Activated gamma-delta T cell treated with Interleukin-2 at 50 U/mL for 16 hours (primary cell): ENCODE measurements around the gene CCT6A.
"Not testable (repeated sequence)": the region's sequence is repeated elsewhere in the genome, so short reads cannot be mapped to it uniquely, and the experiment has no call there.

ENCODE experiments used
- DNase-seq: peaks from one replicate; pipeline ENCODE4 v3.0.0-alpha.2; 2020

Gene CCT6A, protein sequence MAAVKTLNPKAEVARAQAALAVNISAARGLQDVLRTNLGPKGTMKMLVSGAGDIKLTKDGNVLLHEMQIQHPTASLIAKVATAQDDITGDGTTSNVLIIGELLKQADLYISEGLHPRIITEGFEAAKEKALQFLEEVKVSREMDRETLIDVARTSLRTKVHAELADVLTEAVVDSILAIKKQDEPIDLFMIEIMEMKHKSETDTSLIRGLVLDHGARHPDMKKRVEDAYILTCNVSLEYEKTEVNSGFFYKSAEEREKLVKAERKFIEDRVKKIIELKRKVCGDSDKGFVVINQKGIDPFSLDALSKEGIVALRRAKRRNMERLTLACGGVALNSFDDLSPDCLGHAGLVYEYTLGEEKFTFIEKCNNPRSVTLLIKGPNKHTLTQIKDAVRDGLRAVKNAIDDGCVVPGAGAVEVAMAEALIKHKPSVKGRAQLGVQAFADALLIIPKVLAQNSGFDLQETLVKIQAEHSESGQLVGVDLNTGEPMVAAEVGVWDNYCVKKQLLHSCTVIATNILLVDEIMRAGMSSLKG

DNA sequence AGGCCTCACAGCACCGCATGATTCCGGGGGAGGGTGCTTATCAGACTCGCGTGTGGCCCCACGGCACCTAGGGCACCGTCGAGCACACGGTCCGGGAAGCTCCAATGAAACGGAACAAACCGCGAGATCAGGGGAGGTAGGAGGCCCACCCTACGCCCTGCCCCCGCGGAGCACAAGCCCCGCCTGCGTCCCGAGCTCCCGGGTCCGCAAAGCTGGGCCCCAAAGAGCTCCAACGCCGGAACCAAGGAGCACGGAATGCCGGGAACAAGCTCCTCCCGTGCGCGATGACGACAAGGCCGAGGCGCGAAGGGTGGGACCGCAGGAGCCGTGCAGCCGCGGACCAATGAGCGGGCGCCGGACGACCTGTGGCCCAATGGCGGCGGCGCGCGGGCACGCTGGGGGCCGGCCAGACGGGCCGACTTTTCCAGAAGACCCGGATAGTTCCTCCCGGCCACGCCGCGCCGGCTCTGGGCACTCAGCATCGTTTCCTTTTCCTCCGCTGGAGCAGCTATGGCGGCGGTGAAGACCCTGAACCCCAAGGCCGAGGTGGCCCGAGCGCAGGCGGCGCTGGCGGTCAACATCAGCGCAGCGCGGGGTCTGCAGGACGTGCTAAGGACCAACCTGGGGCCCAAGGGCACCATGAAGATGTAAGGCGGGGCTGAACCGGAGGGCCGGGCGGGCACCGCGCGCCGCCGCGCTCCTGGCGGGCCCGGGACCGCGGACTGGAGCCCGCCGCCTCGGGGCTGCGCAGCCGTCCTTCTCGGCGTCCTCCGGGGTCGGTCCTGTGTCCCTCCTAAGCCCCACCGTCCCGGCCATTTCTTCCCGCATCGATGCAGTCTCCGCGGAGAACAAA lies at the start of gene CCT6A, which contains the start of gene PSPH:
TSS of gene CCT6A (plus strand) at position 427 of the 853 bp plus-strand sequence. CDS start at position 511, 84 bp downstream.
TSS of gene PSPH (minus strand) at position 106 of the 853 bp plus-strand sequence. CDS start 30,232 bp downstream, outside the sequence.
- peak; percentile 83 for DNase-seq

DNA sequence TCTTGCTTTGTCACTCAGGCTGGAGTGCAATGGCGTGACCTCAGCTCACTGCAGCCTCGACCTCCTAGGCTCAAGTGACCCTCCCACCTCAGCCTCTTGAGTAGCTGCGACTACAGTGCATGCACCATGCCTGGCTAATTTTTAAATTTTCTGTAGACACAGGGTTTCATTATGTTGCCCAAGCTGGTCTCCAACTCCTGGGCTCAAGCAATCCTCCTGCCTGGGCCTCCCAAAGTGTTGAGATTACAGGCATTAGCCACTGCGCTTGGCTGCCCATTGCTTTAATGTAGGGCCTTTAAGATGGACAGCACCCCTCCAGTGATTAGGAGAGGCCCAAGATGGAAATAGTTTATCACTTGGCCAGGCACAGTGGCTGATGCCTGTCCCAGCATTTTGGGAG lies 47.8 kb upstream of the CCT6A start:
- no peak for DNase-seq

DNA sequence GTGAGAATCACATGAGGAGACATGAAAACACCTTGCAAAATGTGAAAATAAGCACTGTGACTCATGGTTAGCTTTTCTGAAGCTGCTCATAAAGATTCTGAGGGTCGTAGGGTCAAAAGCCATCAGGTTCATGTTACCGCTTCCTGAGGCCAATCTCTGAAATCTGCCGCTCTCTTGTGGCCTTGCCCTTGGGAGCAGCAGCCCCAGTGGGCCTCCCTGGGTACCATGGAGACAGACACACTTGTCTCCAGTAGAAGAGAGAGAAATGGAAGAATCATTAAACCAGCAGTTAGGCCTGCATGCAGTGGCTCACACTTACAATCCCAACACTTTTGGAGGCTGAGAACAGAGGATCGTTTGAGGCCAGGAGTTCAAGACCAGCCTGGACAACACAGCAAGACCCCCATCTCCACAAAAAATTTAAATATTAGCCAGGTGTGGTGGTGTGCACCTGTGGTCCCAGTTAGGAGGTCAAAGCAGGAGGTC lies 44.4 kb upstream of the CCT6A start:
- DNase-seq = no peak

- DNase-seq = no peak
Observed at GRCh38 chr7:56007891-56008290, 43.7 kb upstream of the CCT6A start.

DNA sequence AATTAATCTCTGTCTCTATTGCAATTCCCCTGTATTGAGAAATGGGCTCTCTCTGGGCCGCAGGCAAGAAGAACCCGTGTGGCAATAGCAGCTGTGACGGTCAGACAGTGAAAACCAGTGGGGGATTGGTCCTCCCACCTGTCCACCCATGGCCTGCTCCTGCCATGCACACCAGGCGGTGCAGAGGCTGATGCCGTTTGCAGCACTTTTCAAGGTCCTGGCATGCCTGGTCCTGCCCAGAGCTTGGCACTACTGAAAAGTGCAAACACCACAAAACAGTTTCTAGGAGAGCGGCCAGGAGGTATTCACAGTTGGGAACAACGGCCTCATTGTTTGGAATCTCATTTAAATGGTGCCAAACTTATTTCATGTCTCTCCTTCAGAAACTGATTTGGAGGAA lies 41.9 kb upstream of the CCT6A start:
- no peak for DNase-seq

DNA sequence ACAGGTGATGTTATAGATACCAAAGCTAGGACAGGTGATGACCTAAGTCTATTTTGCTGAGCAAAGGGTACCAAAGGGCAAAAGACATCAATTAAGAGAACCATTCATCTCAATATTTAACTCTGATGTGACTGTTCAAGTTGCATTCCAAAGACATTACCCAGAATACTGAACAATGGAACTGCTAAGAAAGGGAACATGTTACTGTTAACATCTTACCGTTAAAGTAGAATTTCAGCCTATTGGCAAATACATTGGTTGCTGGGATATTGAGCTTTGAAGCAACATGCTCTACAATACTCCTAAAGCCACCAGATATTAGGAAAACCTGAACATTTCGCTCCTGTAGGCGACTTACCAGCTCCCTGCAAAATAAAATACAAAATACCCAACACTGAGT lies 34.5 kb upstream of the CCT6A start:
- DNase-seq = not testable (repeated sequence)

GRCh38 chr7:56019501-56019900 lies 32.1 kb upstream of the CCT6A start:
- DNase-seq = no peak

DNA sequence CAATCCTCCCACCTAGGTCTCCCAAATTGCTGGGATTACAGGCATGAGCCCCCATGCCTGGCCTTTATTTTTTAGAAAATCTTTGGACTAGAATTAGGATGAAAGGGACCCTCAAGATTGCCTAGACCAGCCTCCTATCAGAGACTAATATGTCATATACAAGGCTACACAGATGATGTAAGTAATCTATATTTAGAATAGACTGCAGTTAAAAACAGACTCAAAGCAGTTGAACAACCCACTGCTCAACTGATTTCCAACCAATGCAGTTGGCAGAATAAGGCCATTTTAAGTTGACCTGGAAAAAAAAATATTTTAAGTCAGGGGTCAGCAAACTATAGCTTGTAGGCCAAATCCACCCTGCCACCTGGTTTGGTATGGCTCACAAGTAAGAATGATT lies 28.1 kb upstream of the CCT6A start:
- DNase-seq = no peak

GRCh38 chr7:56026538-56026937 lies 25.0 kb upstream of the CCT6A start:
- no peak for DNase-seq

DNA sequence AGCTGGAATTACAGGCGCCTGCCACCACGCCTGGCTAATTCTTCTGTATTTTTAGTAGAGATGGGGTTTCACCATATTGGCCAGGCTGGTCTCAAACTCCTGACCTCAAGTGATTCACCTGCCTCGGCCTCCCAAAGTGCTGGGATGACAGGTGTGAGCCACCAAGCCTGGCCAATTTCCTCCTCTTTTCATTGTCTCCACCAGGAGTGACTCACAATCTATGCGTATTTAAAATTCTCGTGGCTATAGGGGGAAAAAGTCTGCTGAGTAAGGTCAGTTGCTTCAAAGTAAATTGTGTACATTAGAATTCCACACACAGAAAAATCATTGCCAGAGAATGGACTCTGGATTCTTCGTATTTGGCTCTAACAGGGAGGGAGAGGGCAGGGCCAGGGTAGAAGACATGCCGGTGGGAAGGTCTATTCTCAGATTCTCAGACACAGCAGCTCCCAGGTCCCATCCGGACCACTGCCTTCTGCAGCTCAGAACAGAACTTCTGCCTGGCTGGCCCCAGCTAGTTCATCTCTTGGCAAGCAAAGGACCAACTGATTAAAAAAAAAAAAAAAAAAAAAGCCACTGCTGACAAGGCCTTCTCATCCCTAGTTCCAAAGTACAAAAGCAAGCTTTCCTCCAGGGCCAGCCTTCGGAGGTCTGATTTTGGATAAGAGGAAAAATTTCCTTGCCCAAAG lies 22.5 kb upstream of the CCT6A start:
- no peak for DNase-seq

DNA sequence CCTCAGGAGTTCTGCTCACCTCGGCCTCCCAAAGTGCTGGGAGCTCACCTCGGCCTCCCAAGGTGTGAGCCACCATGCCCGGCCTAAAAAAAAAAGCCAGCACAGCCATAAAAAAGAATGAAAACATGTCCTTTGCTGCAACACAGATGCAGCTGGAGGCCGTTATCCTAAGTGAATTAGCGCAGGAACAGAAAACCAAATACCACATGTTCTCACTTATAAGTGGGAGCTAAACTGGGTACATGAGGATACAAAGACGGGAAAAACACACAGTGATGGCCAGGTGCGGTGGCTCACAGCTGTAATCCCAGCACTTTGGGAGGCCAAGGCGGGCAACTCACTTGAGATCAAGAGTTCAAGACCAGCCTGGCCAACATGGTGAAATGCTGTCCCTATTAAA lies 21.2 kb upstream of the CCT6A start:
- DNase-seq = no peak

DNA sequence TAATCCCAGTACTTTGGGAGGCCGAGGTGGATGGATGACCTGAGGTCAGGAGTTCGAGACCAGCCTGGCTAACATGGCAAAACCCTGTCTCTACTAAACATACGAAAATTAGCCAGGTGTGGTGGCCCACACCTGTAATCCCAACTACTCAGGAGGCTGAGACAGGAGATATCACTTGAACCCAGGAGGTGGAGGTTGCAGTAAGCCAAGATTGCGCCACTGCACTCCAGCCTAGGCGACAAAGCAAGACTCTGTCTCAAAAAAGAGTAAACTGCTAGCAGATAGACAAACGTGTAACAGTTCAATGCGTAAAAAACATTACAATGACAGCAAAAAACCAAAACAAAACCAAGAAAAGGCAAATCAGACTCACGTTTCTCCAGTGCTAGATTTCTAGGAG lies 20.0 kb upstream of the CCT6A start:
- DNase-seq = not testable (repeated sequence)

- not testable (repeated sequence) for DNase-seq
Observed at GRCh38 chr7:56032578-56032977, 19.0 kb upstream of the CCT6A start.

GRCh38 chr7:56033671-56034432 lies 17.7 kb upstream of the CCT6A start:
- peak; percentile 75 for DNase-seq

- DNase-seq = no peak
Observed at GRCh38 chr7:56040730-56041129, 10.8 kb upstream of the CCT6A start.

DNA sequence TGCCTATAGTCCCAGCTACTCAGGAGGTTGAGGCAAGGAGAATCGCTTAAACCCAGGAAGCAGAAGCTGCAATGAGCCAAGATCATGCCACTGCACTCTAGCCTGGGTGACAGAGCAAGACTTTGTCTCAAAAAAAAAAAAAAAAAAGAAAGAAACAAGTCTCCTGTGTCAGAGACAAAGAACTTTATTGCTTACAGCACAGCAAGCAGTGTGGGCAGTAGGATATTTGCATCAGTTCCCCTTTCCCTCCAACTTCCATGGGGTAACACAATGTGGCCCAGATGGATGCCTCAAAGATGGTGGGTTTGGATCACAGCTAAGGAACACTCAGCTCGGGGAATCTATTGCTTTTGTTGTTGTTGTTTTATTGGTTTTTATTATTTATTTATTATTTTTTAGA lies 5.8 kb upstream of the CCT6A start:
- DNase-seq = not testable (repeated sequence)

- DNase-seq = no peak
Observed at GRCh38 chr7:56046721-56047445, 4.7 kb upstream of the CCT6A start.

DNA sequence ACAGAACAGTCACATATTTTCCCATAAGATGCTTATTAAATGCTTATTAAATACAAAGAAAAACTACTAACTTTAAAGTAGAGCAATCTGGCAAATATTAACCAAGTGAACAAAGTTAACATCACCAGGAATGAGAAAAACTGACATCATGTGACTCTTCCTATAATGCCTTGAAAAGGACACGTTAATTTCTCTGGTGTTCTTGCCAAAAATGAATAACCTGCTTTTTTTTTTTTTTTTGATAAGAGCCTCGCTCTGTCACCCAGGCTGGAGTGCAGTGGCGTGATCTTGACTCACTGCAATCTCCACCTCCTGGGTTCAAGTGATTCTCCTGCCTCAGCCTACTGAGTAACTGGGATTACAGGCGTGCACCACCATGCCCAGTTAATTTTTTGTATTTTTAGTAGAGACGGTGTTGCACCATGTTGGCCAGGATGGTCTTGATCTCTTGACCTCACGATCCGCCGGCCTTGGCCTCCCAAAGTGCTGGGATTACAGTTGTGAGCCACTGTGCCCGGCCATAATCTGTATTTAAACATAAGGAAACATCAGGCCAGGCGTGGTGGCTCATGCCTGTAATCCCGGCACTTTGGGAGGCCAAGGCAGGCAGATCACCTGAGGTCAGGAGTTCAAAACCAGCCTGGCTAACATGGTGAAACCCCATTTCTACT lies 4.0 kb upstream of the CCT6A start:
- not testable (repeated sequence) for DNase-seq

GRCh38 chr7:56048245-56048644 lies 3.3 kb upstream of the CCT6A start:
- DNase-seq = no peak

DNA sequence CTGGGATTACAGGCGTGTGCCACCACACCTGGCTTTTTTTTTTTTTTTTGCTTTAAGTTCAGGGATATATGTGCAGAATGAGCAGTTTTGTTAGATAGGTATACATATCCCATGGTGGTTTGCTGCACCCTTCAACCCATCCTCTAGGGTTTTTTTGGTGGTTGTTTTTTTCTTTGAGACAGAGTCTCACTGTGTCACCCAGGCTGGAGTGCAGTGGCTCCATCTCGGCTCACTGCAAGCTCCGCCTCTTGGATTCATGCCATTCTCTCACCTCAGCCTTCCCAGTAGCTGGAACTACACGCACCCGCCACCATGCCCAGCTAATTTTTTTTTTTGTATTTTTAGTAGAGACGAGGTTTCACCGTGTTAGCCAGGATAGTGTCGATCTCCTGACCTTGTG lies 2.8 kb upstream of the CCT6A start:
- not testable (repeated sequence) for DNase-seq

DNA sequence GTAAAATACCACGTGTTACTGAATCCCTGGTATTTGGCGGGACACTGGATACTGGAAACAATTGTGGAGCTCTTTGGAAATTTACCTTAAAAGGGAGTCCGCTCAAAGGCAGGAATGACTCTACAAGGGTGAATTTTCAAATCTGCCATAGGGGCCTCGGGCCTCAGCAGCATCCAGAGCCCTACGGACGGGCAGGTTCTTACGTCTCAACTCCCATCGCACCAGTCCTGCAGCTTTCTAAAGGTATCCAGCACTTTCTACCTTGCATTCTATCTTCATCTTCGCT lies 569 bp upstream of the CCT6A start:
- DNase-seq = no peak
